ENCODE results near the gene DNAJC11. TPM values are rescaled to one million over a fixed set of nuclear protein-coding genes. Genes with fewer than 3 reads are reported as not detected.
A peak's percentile ranks its signal among the peaks of the same experiment; 100 is the strongest.

DNAJC11 gene
- total and polyA plus RNA-seq, 2 donors from 2014 or later, result 44.6 to 49.8 TPM

GRCh38 chr1:6686294-6686693 lies 15.3 kb downstream of the DNAJC11 start:
- Histone ChIP-seq H3K9ac (ENCODE audit: low read length in 3 of 3) (no peak overlapping the region), H3K27ac (ENCODE audit: low read depth in 2 of 2, low read length in 2 of 2) (no peak overlapping the region), H3K4me1 (ENCODE audit: control insufficient read depth in 2 of 3, insufficient read depth in 2 of 3, low read depth in 1 of 3, low read length in 3 of 3) (peaks cover 0 to 10% (median 2%) of the 10 kb centered on the region in 3 donors), H3K4me3 (ENCODE audit: low read length in 3 of 3) (no peak overlapping the region), H3K36me3 (ENCODE audit: control insufficient read depth in 2 of 3, insufficient read depth in 3 of 3, low read length in 3 of 3) (no peaks in the 10 kb centered on the region), H3K27me3 (ENCODE audit: control insufficient read depth, insufficient read depth, low read length) (no peaks in the 10 kb centered on the region), H3K9me3 (ENCODE audit: control insufficient read depth in 2 of 3, insufficient read depth in 1 of 3, low read length in 3 of 3) (no peaks in the 10 kb centered on the region)
- FAIRE-seq (no peak), DNase-seq (no peak)
- intact Hi-C loops (cut with DNase I), result no loop called here
- TF ChIP-seq, protein P1, sequence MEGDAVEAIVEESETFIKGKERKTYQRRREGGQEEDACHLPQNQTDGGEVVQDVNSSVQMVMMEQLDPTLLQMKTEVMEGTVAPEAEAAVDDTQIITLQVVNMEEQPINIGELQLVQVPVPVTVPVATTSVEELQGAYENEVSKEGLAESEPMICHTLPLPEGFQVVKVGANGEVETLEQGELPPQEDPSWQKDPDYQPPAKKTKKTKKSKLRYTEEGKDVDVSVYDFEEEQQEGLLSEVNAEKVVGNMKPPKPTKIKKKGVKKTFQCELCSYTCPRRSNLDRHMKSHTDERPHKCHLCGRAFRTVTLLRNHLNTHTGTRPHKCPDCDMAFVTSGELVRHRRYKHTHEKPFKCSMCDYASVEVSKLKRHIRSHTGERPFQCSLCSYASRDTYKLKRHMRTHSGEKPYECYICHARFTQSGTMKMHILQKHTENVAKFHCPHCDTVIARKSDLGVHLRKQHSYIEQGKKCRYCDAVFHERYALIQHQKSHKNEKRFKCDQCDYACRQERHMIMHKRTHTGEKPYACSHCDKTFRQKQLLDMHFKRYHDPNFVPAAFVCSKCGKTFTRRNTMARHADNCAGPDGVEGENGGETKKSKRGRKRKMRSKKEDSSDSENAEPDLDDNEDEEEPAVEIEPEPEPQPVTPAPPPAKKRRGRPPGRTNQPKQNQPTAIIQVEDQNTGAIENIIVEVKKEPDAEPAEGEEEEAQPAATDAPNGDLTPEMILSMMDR (IDR thresholded peaks at IDR 0.05; ENCODE audit: borderline replicate concordance, extremely low read depth, insufficient read depth), result no peak

DNA sequence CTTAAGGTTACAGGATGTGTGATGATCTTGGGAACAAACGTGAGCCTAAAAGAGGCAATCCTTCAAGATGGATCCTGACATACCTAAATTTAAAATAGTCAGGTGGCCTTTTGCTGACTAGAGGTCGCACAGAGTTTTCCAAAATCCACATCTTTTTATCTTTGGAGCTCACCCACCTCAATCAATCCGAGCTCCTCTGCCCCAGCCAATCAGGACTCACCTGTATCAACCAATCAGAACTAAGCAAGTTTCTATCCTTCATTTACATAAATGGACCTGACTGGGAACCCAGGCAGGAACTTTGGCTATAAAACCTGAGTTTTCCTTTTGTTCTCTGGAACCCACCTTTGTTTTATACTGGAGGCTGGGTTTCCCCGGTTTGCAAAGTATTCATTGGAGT lies 16.2 kb downstream of the DNAJC11 start:
- FAIRE-seq (no peak), DNase-seq (no peak)
- no peak overlapping the region for H3K9ac ChIP-seq (ENCODE audit: low read length in 3 of 3)
- H3K27me3 ChIP-seq (ENCODE audit: control insufficient read depth, insufficient read depth, low read length), result no peaks in the 10 kb centered on the region
- intact Hi-C loops (cut with DNase I), result no loop called here
- no peak overlapping the region for H3K4me3 ChIP-seq (ENCODE audit: low read length in 3 of 3)
- no peak overlapping the region for H3K27ac ChIP-seq (ENCODE audit: low read depth in 2 of 2, low read length in 2 of 2)
- no peaks in the 10 kb centered on the region for H3K36me3 ChIP-seq (ENCODE audit: control insufficient read depth in 2 of 3, insufficient read depth in 3 of 3, low read length in 3 of 3)
- peaks cover 0 to 12% (median 1%) of the 10 kb centered on the region in 3 donors for H3K4me1 ChIP-seq (ENCODE audit: control insufficient read depth in 2 of 3, insufficient read depth in 2 of 3, low read depth in 1 of 3, low read length in 3 of 3)
- no peaks in the 10 kb centered on the region for H3K9me3 ChIP-seq (ENCODE audit: control insufficient read depth in 2 of 3, insufficient read depth in 1 of 3, low read length in 3 of 3)
- TF ChIP-seq, protein P1 (IDR thresholded peaks at IDR 0.05; ENCODE audit: borderline replicate concordance, extremely low read depth, insufficient read depth), result no peak

DNA sequence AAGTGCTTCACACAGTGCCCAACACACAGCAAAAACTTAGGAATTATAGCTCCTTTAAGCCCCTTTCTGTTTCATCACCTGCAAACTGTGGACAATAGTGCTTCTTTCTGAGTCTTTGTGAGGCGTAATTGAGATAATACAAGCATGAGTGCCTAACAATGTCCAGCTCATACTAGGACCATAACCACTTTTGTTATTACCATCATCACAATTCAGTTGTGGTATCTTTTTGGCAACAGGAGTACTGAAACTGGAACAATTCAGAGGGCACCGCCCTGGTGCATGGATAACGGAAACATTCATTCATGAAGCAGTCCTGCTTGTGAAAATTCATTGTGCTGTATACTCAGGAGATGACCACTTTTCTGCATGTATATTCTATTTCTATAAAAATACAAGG lies 18.2 kb downstream of the DNAJC11 start:
- DNase-seq (no peak), FAIRE-seq (no peak)
- Histone ChIP-seq H3K27me3 (ENCODE audit: control insufficient read depth, insufficient read depth, low read length) (no peaks in the 10 kb centered on the region), H3K36me3 (ENCODE audit: control insufficient read depth in 2 of 3, insufficient read depth in 3 of 3, low read length in 3 of 3) (peaks cover 0 to 11% (median 6%) of the 10 kb centered on the region in 3 donors), H3K9ac (ENCODE audit: low read length in 3 of 3) (no peak overlapping the region), H3K9me3 (ENCODE audit: control insufficient read depth in 2 of 3, insufficient read depth in 1 of 3, low read length in 3 of 3) (no peaks in the 10 kb centered on the region), H3K4me1 (ENCODE audit: control insufficient read depth in 2 of 3, insufficient read depth in 2 of 3, low read depth in 1 of 3, low read length in 3 of 3) (peaks cover 0 to 8% (median 0%) of the 10 kb centered on the region in 3 donors), H3K27ac (ENCODE audit: low read depth in 2 of 2, low read length in 2 of 2) (no peak overlapping the region), H3K4me3 (ENCODE audit: low read length in 3 of 3) (no peak overlapping the region)
- intact Hi-C loops (cut with DNase I), result no loop called here
- TF ChIP-seq, protein P1 (IDR thresholded peaks at IDR 0.05; ENCODE audit: borderline replicate concordance, extremely low read depth, insufficient read depth), result no peak

GRCh38 chr1:6675941-6676340 lies 25.7 kb downstream of the DNAJC11 start:
- TF ChIP-seq, protein P1 (IDR thresholded peaks at IDR 0.05; ENCODE audit: borderline replicate concordance, extremely low read depth, insufficient read depth), result no peak
- H3K36me3 ChIP-seq (ENCODE audit: control insufficient read depth in 2 of 3, insufficient read depth in 3 of 3, low read length in 3 of 3), result peaks cover 0 to 22% (median 8%) of the 10 kb centered on the region in 3 donors

More at GRCh38 chr1:6675941-6676340, 25.7 kb downstream of the DNAJC11 start:
- Histone ChIP-seq H3K27me3 (ENCODE audit: control insufficient read depth, insufficient read depth, low read length) (no peaks in the 10 kb centered on the region), H3K9me3 (ENCODE audit: control insufficient read depth in 2 of 3, insufficient read depth in 1 of 3, low read length in 3 of 3) (no peaks in the 10 kb centered on the region), H3K9ac (ENCODE audit: low read length in 3 of 3) (no peak overlapping the region), H3K4me3 (ENCODE audit: low read length in 3 of 3) (no peak overlapping the region), H3K4me1 (ENCODE audit: control insufficient read depth in 2 of 3, insufficient read depth in 2 of 3, low read depth in 1 of 3, low read length in 3 of 3) (peaks cover 0 to 7% (median 3%) of the 10 kb centered on the region in 3 donors), H3K27ac (ENCODE audit: low read depth in 2 of 2, low read length in 2 of 2) (peak overlapping the region; percentile 2 to 29)
- no peak for FAIRE-seq
- DNase-seq, result peak in 2 of 5 donors; percentile 26 to 58
- intact Hi-C loops (cut with DNase I), result no loop called here
